ENCODE data around the gene PLD3. TPM values are rescaled to one million over a fixed set of nuclear protein-coding genes. Genes with fewer than 3 reads are reported as not detected.

PLD3 gene
- total and polyA plus RNA-seq, 2 donors (not counting 3 experiments of a cell fraction or from before 2014, with no cell fraction given), result 166 to 479 TPM

GRCh38 chr19:40371802-40372122 lies 23.3 kb downstream of the PLD3 start:
- Histone ChIP-seq H3K4me2 (ENCODE audit: insufficient read depth, low read length) (no peak overlapping the region), H3K9me3 (replicated peaks; ENCODE audit: control insufficient read depth, insufficient read depth, low read length) (no peaks in the 10 kb centered on the region), H4K20me1 (replicated peaks; ENCODE audit: control insufficient read depth, extremely low read depth, insufficient read depth, low read length) (no peaks in the 10 kb centered on the region), H2AFZ (ENCODE audit: low read depth, low read length) (no peak overlapping the region), H3K9ac (replicated peaks; ENCODE audit: extremely low read depth, insufficient read depth, low read length) (no peak overlapping the region), H3K4me3 (replicated peaks in 1 of 3; ENCODE audit: insufficient read depth in 1 of 3, low read depth in 1 of 3, low read length in 3 of 3) (no peak overlapping the region), H3K9me1 (replicated peaks; ENCODE audit: control insufficient read depth, extremely low read depth, insufficient read depth, low read length) (no peaks in the 10 kb centered on the region), H3K27me3 (ENCODE audit: control insufficient read depth in 2 of 2, insufficient read depth in 2 of 2, low read length in 2 of 2) (no peaks in the 10 kb centered on the region), H3K36me3 (ENCODE audit: control insufficient read depth in 2 of 2, extremely low read depth in 1 of 2, insufficient read depth in 2 of 2, low read length in 2 of 2) (peaks cover 0 to 11% of the 10 kb centered on the region in 2 experiments), H3K27ac (ENCODE audit: insufficient read depth, low read depth, low read length) (no peak overlapping the region), H3K79me2 (ENCODE audit: control insufficient read depth, insufficient read depth, low read length) (no peaks in the 10 kb centered on the region), H3K4me1 (ENCODE audit: control insufficient read depth, extremely low read depth, insufficient read depth, low read length) (no peaks in the 10 kb centered on the region)
- DNase-seq (ENCODE audit: low read depth, low spot score) (no peak), FAIRE-seq (no peak)
- CTCF ChIA-PET, result interaction anchor here (0.9 kb wide), 1 partner anchor 15 kb away, joined by 3 read pairs; no protein-coding TSS in a partner anchor
- BruUV-seq (replicated peaks), result no TSS peak
- POLR2A ChIA-PET, result no interaction called here
- dilution Hi-C loops (cut with MboI; ENCODE audit: extremely low pct_ligation_motif_present, low sequenced_read_pairs) (no loop called here), intact Hi-C loops (cut with micrococcal nuclease) (no loop called here)
- TF ChIP-seq GATA2 (IDR thresholded peaks at IDR 0.05; ENCODE audit: insufficient read depth, insufficient read length, low read depth, low read length) (no peak), FOS (IDR thresholded peaks at IDR 0.05; ENCODE audit: borderline replicate concordance, insufficient read depth, low read length) (no peak), POLR2A (IDR thresholded peaks at IDR 0.05; ENCODE audit: low read depth, low read length) (no peak), EZH2 (IDR thresholded peaks at IDR 0.05; ENCODE audit: borderline replicate concordance, low read depth, low read length, severe bottlenecking) (no peak), POLR2AphosphoS5 (IDR thresholded peaks at IDR 0.05; ENCODE audit: insufficient read depth, low read depth, low read length) (no peak), MYC (IDR thresholded peaks at IDR 0.05; ENCODE audit: low read depth, low read length) (no peak), CTCF (IDR thresholded peaks at IDR 0.05; ENCODE audit: extremely low read depth in 1 of 2, insufficient read depth in 1 of 2, low read depth in 1 of 2, low read length in 2 of 2) (no peak), MAX (IDR thresholded peaks at IDR 0.05; ENCODE audit: insufficient read depth, insufficient read length) (no peak), JUN (IDR thresholded peaks at IDR 0.05; ENCODE audit: borderline replicate concordance, insufficient read depth, insufficient read length, low read depth) (no peak)

Measured in endothelial cell of umbilical vein (primary cell).